ENCODE data around the gene KCNG2.

DNA sequence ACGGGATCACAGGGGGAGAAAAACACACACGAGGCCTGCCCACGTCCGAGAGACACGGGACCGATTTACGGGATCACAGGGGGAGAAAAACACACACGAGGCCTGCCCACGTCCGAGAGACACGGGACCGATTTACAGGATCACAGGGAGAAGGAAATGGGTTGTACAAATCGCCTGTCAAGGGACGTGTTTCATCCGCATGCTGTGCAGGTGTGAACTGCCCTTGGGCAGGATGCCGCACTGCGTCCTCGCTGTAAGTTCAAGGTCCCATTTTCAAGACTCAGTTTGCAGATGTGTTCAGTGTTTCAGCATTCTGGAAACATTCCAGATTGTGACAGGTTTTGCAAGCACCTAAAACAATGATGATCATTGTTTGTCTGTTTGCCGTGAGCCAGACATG, 2.3 kb upstream of the KCNG2 start:
- TF ChIP-seq CEBPG (CRISPR knock-in tag; IDR thresholded peaks at IDR 0.05) (no peak), CEBPG (tag; conservative IDR thresholded peaks at IDR 0.05 in 1 of 2, IDR thresholded peaks at IDR 0.05 in 1 of 2) (no peak), SMC3 (conservative IDR thresholded peaks at IDR 0.05; ENCODE audit: insufficient read depth, low read depth, low read length) (no peak), ZNF436 (CRISPR knock-in tag; IDR thresholded peaks at IDR 0.05) (no peak), CBFB (CRISPR knock-in tag; IDR thresholded peaks at IDR 0.05) (no peak), PHF8 (IDR thresholded peaks at IDR 0.05; ENCODE audit: borderline replicate concordance, low read length) (no peak), KDM5B (IDR thresholded peaks at IDR 0.05; ENCODE audit: insufficient replicate concordance, low read depth, low read length) (no peak), POLR2A (conservative IDR thresholded peaks at IDR 0.05) (no peak), THRAP3 (IDR thresholded peaks at IDR 0.05; ENCODE audit: borderline replicate concordance) (no peak)
- TF ChIP-seq, protein P1, sequence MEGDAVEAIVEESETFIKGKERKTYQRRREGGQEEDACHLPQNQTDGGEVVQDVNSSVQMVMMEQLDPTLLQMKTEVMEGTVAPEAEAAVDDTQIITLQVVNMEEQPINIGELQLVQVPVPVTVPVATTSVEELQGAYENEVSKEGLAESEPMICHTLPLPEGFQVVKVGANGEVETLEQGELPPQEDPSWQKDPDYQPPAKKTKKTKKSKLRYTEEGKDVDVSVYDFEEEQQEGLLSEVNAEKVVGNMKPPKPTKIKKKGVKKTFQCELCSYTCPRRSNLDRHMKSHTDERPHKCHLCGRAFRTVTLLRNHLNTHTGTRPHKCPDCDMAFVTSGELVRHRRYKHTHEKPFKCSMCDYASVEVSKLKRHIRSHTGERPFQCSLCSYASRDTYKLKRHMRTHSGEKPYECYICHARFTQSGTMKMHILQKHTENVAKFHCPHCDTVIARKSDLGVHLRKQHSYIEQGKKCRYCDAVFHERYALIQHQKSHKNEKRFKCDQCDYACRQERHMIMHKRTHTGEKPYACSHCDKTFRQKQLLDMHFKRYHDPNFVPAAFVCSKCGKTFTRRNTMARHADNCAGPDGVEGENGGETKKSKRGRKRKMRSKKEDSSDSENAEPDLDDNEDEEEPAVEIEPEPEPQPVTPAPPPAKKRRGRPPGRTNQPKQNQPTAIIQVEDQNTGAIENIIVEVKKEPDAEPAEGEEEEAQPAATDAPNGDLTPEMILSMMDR (IDR thresholded peaks at IDR 0.05 in 2 of 3, conservative IDR thresholded peaks at IDR 0.05 in 1 of 3; ENCODE audit: insufficient read depth in 2 of 3, low read depth in 1 of 3, low read length in 3 of 3): no peak
- TF ChIP-seq, protein P2, sequence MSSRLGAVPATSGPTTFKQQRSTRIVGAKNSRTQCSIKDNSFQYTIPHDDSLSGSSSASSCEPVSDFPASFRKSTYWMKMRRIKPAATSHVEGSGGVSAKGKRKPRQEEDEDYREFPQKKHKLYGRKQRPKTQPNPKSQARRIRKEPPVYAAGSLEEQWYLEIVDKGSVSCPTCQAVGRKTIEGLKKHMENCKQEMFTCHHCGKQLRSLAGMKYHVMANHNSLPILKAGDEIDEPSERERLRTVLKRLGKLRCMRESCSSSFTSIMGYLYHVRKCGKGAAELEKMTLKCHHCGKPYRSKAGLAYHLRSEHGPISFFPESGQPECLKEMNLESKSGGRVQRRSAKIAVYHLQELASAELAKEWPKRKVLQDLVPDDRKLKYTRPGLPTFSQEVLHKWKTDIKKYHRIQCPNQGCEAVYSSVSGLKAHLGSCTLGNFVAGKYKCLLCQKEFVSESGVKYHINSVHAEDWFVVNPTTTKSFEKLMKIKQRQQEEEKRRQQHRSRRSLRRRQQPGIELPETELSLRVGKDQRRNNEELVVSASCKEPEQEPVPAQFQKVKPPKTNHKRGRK (tag; IDR thresholded peaks at IDR 0.05): no peak

All from K562 (cell line).